ENCODE measurements around the gene CHPT1. TPM values are rescaled to one million over a fixed set of nuclear protein-coding genes. Genes with fewer than 3 reads are reported as not detected.
A peak's percentile ranks its signal among the peaks of the same experiment; 100 is the strongest.

Gene CHPT1
- total and polyA plus RNA-seq, 9 of the 15 experiments (the other 6 are each of a cell fraction or from before 2014, with no cell fraction given), result 15.3 to 210 (median 91.9) TPM

GRCh38 chr12:101696251-101697196 lies 916 bp upstream of the CHPT1 start (continued):
- TF ChIP-seq ZBTB5 (IDR thresholded peaks at IDR 0.05), result no peak
- no peak for TF ChIP-seq ZNF23 (CRISPR knock-in tag; IDR thresholded peaks at IDR 0.05)
- no peak for TF ChIP-seq ZC3H11A (IDR thresholded peaks at IDR 0.05; ENCODE audit: low read depth, low read length)
- TF ChIP-seq MITF (IDR thresholded peaks at IDR 0.05), result peak; percentile 58; the same call in 1 of the 2 replicates
- no peak for TF ChIP-seq RBM39 (optimal IDR thresholded peaks at IDR 0.05; ENCODE audit: low read depth, low read length)
- no peak for TF ChIP-seq PHF20 (IDR thresholded peaks at IDR 0.05; ENCODE audit: partially characterized antibody)
- peak; percentile 30; the same call in 1 of the 2 replicates for TF ChIP-seq ZNF583 (CRISPR knock-in tag; IDR thresholded peaks at IDR 0.05)
- TF ChIP-seq C11orf30 (IDR thresholded peaks at IDR 0.05; ENCODE audit: low read depth), result no peak
- no peak for TF ChIP-seq ZNF695 (CRISPR knock-in tag; IDR thresholded peaks at IDR 0.05)
- no peak for TF ChIP-seq IRF2 (CRISPR knock-in tag; IDR thresholded peaks at IDR 0.05)
- TF ChIP-seq NRF1 (conservative IDR thresholded peaks at IDR 0.05 in 1 of 2, IDR thresholded peaks at IDR 0.05 in 1 of 2), result peak in 1 of 2 experiments; percentile 31; a peak in 2 of 4 replicates

Data from K562 (cell line).